H1 (cell line): ENCODE results near the gene IFNL1. TPM values are rescaled to one million over a fixed set of nuclear protein-coding genes. Genes with fewer than 3 reads are reported as not detected.

Source experiments
- CTCF ChIA-PET: fragments of 300-600 bp; sonication (Branson Sonifier 250); formaldehyde crosslinking; loops from one replicate; lab custom pipeline; 2021; ENCODE audit not compliant: partially characterized antibody; lab: Charles Lee
- POLR2A ChIA-PET: fragments of 300-600 bp; sonication (Branson Sonifier 250); formaldehyde crosslinking; loops from one replicate; lab custom pipeline; 2021; ENCODE audit warnings: inconsistent platforms; ENCODE audit not compliant: partially characterized antibody; lab: Charles Lee
- DNase-seq, 2 experiments: peaks; one replicate each; pipeline versions ENCODE4 v3.0.0 to v3.0.0-alpha.2; 2010 to 2022; ENCODE audit warnings: low spot score in 2 of 2, low read depth in 1 of 2, mixed read lengths in 1 of 2
- FAIRE-seq: peaks from 2 replicates; lab custom pipeline; 2011; peaks lifted over from hg19 to GRCh38; lab: Jason Lieb, UNC
- H2AFZ ChIP-seq: 2 replicates; pipeline ENCODE4 v1.8.1; 2012; ENCODE audit warnings: low read length, inconsistent platforms
- H2AK5ac ChIP-seq: 2 replicates; pipeline ENCODE4 v1.6.1; 2013; ENCODE audit warnings: low read depth, low read length
- H2BK120ac ChIP-seq: replicated peaks from 2 replicates; pipeline ENCODE3; 2013; ENCODE audit warnings: low read depth, low read length, inconsistent platforms
- H2BK12ac ChIP-seq: 2 replicates; pipeline ENCODE4 v1.6.1; 2013; ENCODE audit warnings: low read depth, low read length
- H2BK15ac ChIP-seq: 2 replicates; pipeline ENCODE4 v1.6.1; 2013; ENCODE audit warnings: low read length
- H2BK20ac ChIP-seq: 2 replicates; pipeline ENCODE4 v1.6.1; 2013; ENCODE audit warnings: low read length
- H2BK5ac ChIP-seq: 2 replicates; pipeline ENCODE4 v1.6.1; 2013; ENCODE audit warnings: low read depth, low read length
- H3K14ac ChIP-seq: 2 replicates; pipeline ENCODE4 v1.6.1; 2013; ENCODE audit warnings: inconsistent platforms; ENCODE audit not compliant: insufficient read length
- H3K18ac ChIP-seq: 2 replicates; pipeline ENCODE4 v1.6.1; 2013; ENCODE audit warnings: low read length; ENCODE audit errors: extremely low read depth
- H3K23ac ChIP-seq: 2 replicates; pipeline ENCODE4 v1.6.1; 2013; ENCODE audit warnings: inconsistent platforms; ENCODE audit not compliant: insufficient read length
- H3K23me2 ChIP-seq: 2 replicates; pipeline ENCODE4 v1.6.1; 2013; ENCODE audit warnings: low read depth, low read length
- H3K27ac ChIP-seq: 2 replicates; pipeline ENCODE4 v1.6.1; 2011; ENCODE audit warnings: low read depth, low read length, inconsistent platforms
- H3K27me3 ChIP-seq, 4 experiments: replicated peaks in 1 of 4; 1 replicate in 1 of 4; 2 replicates in 3 of 4; pipeline versions ENCODE4 v1.6.1 to v1.8.1; 2011 to 2013; ENCODE audit warnings: low read length in 3 of 4, mild to moderate bottlenecking in 3 of 4, inconsistent platforms in 2 of 4, mixed read lengths in 2 of 4, moderate library complexity in 1 of 4; ENCODE audit not compliant: control insufficient read depth in 3 of 4, insufficient read depth in 3 of 4; ENCODE audit errors: extremely low read depth in 1 of 4
- H3K36me3 ChIP-seq, 4 experiments: 2 replicates each; pipeline versions ENCODE4 v1.6.1 to v1.8.1; 2011 to 2013; ENCODE audit warnings: mild to moderate bottlenecking in 4 of 4, low read length in 3 of 4, moderate library complexity in 2 of 4, control low read depth in 1 of 4, inconsistent platforms in 1 of 4; ENCODE audit not compliant: insufficient read depth in 4 of 4, control insufficient read depth in 2 of 4
- H3K4ac ChIP-seq: replicated peaks from 2 replicates; pipeline ENCODE3; 2013; ENCODE audit warnings: low read length, low read depth, mixed read lengths, inconsistent platforms; ENCODE audit not compliant: insufficient read length
- H3K4me1 ChIP-seq, 4 experiments: replicated peaks in 1 of 4; 1 replicate in 1 of 4; 2 replicates in 3 of 4; pipeline versions ENCODE4 v1.6.1 to v1.8.1; 2011 to 2013; ENCODE audit warnings: low read length in 3 of 4, inconsistent platforms in 2 of 4, mixed read lengths in 1 of 4; ENCODE audit not compliant: insufficient read depth in 4 of 4, control insufficient read depth in 3 of 4
- H3K4me2 ChIP-seq, 2 experiments: 2 replicates each; pipeline versions ENCODE4 v1.6.1 to v1.8.1; 2011 to 2013; ENCODE audit warnings: low read depth in 2 of 2, low read length in 2 of 2, control low read depth in 1 of 2, inconsistent platforms in 1 of 2, mild to moderate bottlenecking in 1 of 2; ENCODE audit not compliant: insufficient read depth in 1 of 2
- H3K4me3 ChIP-seq, 4 experiments: fragments of 200-600, 300-600 bp in 1 of 4; sonication (generic), shearing (Covaris generic), sonication (Bioruptor Twin) in 1 of 4; 2 replicates each; pipeline versions ENCODE4 v1.5.1 to v1.8.1; 2011 to 2016; ENCODE audit warnings: low read length in 4 of 4, low read depth in 3 of 4, control low read depth in 2 of 4, inconsistent platforms in 2 of 4, mild to moderate bottlenecking in 2 of 4, mixed read lengths in 1 of 4, moderate library complexity in 1 of 4; ENCODE audit not compliant: insufficient read depth in 2 of 4; ENCODE audit errors: extremely low read depth in 1 of 4
- H3K56ac ChIP-seq: replicated peaks from 2 replicates; pipeline ENCODE3; 2013; ENCODE audit warnings: low read depth, mild to moderate bottlenecking, mixed read lengths, low read length, inconsistent platforms; ENCODE audit not compliant: insufficient read length
- H3K79me1 ChIP-seq: 2 replicates; pipeline ENCODE4 v1.6.1; 2013; ENCODE audit warnings: low read depth, low read length, control low read depth
- H3K79me2 ChIP-seq, 2 experiments: 2 replicates each; pipeline versions ENCODE4 v1.6.1 to v1.8.1; 2012 to 2013; ENCODE audit warnings: low read length in 2 of 2, mild to moderate bottlenecking in 2 of 2, inconsistent platforms in 1 of 2; ENCODE audit not compliant: insufficient read depth in 2 of 2, control insufficient read depth in 1 of 2
- H3K9ac ChIP-seq, 4 experiments: replicated peaks in 1 of 4; 1 replicate in 1 of 4; 2 replicates in 3 of 4; pipeline versions ENCODE4 v1.6.1 to v1.8.1; 2011 to 2013; ENCODE audit warnings: low read depth in 3 of 4, low read length in 3 of 4, control low read depth in 2 of 4, mild to moderate bottlenecking in 2 of 4, moderate library complexity in 2 of 4, inconsistent platforms in 1 of 4; ENCODE audit errors: extremely low read depth in 1 of 4
- H3K9me3 ChIP-seq, 2 experiments: 2 replicates each; pipeline versions ENCODE4 v1.6.1 to v1.8.1; 2012 to 2013; ENCODE audit warnings: mild to moderate bottlenecking in 2 of 2, moderate library complexity in 2 of 2, control low read depth in 1 of 2, inconsistent platforms in 1 of 2, low read depth in 1 of 2, low read length in 1 of 2, mixed read lengths in 1 of 2; ENCODE audit not compliant: insufficient read depth in 2 of 2
- H4K20me1 ChIP-seq, 2 experiments: replicated peaks in 1 of 2; 2 replicates each; pipeline versions ENCODE3 to v1.8.1; 2011 to 2013; ENCODE audit warnings: inconsistent platforms in 2 of 2, low read length in 2 of 2, mild to moderate bottlenecking in 1 of 2; ENCODE audit not compliant: insufficient read depth in 2 of 2, control insufficient read depth in 1 of 2
- H4K5ac ChIP-seq: 2 replicates; pipeline ENCODE4 v1.6.1; 2013; ENCODE audit warnings: low read length, low read depth, mixed read lengths, inconsistent platforms; ENCODE audit not compliant: insufficient read length
- H4K8ac ChIP-seq: 2 replicates; pipeline ENCODE4 v1.8.0; 2013; ENCODE audit warnings: mild to moderate bottlenecking, moderate library complexity, low read length, inconsistent platforms; ENCODE audit not compliant: insufficient read depth; ENCODE audit errors: extremely low read depth
- H4K91ac ChIP-seq: replicated peaks from 2 replicates; pipeline ENCODE3; 2013; ENCODE audit warnings: low read length, mixed read lengths, inconsistent platforms; ENCODE audit not compliant: insufficient read length
- BACH1 ChIP-seq: IDR thresholded peaks from 2 replicates; pipeline ENCODE4 v1.6.1; 2012; ENCODE audit warnings: low read length, improper control_type of control experiment
- SP1 ChIP-seq: IDR thresholded peaks from 2 replicates; pipeline ENCODE4 v1.6.1; 2011; ENCODE audit warnings: low read depth, low read length
- WGBS, 2 experiments: shearing (Covaris generic) in 1 of 2; methylation state at CpG; one replicate each; pipeline versions ENCODE4 v1.1.6 to v1.1.7; 2013 to 2015; ENCODE audit warnings: low lambda C conversion rate in 2 of 2, mixed read lengths in 2 of 2, inconsistent platforms in 1 of 2, low coverage in 1 of 2, missing lambda C conversion rate in 1 of 2; ENCODE audit not compliant: insufficient replicate concordance in 2 of 2, insufficient coverage in 1 of 2, insufficient read length in 1 of 2; ENCODE audit errors: extremely low coverage in 1 of 2, missing lambda C conversion rate in 1 of 2; 5-methylcytosine and 5-hydroxymethylcytosine counted together
- polyA plus RNA-seq, 7 experiments: library from polyadenylated mRNA; depleted of rRNA in 3 of 7; stranded (reverse) in 5 of 7; unstranded in 2 of 7; fragments of >200 nt in 5 of 7; fragments of 200-250 nt in 2 of 7; gene quantifications; 1 replicate in 5 of 7; 2 replicates in 1 of 7; 4 replicates in 1 of 7; pipeline versions ENCODE4 v1.2.1 to v1.2.3, GENCODE V29; 2011 to 2013; ENCODE audit warnings: missing spikeins in 2 of 7, mixed read lengths in 2 of 7
- total RNA-seq: library from RNA; stranded (reverse); fragmentation: NEBNext Ultra II Directional; extraction: Animal tissue kit (Norgen Biotek cat#: 25700); gene quantifications from 2 replicates; pipeline ENCODE4 v1.2.1, GENCODE V29; 2021

IFNL1 gene
- total and polyA plus RNA-seq, 2 of the 8 experiments (the other 6 are each of a cell fraction or from before 2014, with no cell fraction given), result not detected

GRCh38 chr19:39308531-39309304 is 12.5 kb downstream of the IFNL1 start:
- TF ChIP-seq SP1, result peak; percentile 45; the same call in 1 of the 2 replicates
- TF ChIP-seq BACH1, result no peak
- H3K27ac ChIP-seq, result no peak overlapping the region
- peaks cover 0 to under 1% (median 0%) of the 10 kb centered on the region in 4 experiments; a peak in 2 of 8 replicates for H3K36me3 ChIP-seq
- no peak overlapping the region for H3K56ac ChIP-seq
- DNase-seq (peak; percentile 70 to 85), FAIRE-seq (peak; percentile 92)
- peaks cover 1 to 12% (median 10%) of the 10 kb centered on the region in 4 experiments; a peak in 6 of 7 replicates for H3K4me1 ChIP-seq
- H2AK5ac ChIP-seq, result no peak overlapping the region
- no peak overlapping the region for H3K9ac ChIP-seq
- no peak overlapping the region for H3K23ac ChIP-seq
- 0 out of 2 replicates have a peak overlapping the region, but pooled peaks have one; percentile 28 for H2BK5ac ChIP-seq
- H4K20me1 ChIP-seq, result no peaks in the 10 kb centered on the region
- H4K91ac ChIP-seq, result no peak overlapping the region
- peaks cover 12% of the 10 kb centered on the region; the same call in 1 of the 2 replicates for H3K23me2 ChIP-seq
- peak overlapping the region; percentile 4; the same call in 1 of the 2 replicates for H2BK12ac ChIP-seq
- H2BK20ac ChIP-seq, result no peak overlapping the region
- peaks cover 0 to 29% (median 9%) of the 10 kb centered on the region in 4 experiments; a peak in 4 of 7 replicates for H3K27me3 ChIP-seq
- no peak overlapping the region for H2BK120ac ChIP-seq
- CTCF ChIA-PET, result interaction anchor here (0.6 to 2.2 kb wide), 4 partner anchors 12 to 40 kb away, joined by 3 to 7 read pairs (median 4); partner anchors contain the start of gene IFNL1
- H3K4ac ChIP-seq, result no peak overlapping the region
- no peaks in the 10 kb centered on the region for H3K79me1 ChIP-seq
- no peak overlapping the region for H3K18ac ChIP-seq
- H4K5ac ChIP-seq, result no peak overlapping the region
- H3K79me2 ChIP-seq, result no peaks in the 10 kb centered on the region
- no peak overlapping the region for H2BK15ac ChIP-seq
- H3K9me3 ChIP-seq, result no peaks in the 10 kb centered on the region
- POLR2A ChIA-PET, result no interaction called here
- 39% methylated on average over 18 of the region's 18 CpGs; no CpG with 5 or more reads in 1 of the 2 experiments for WGBS, 2 experiments
- no peak overlapping the region for H3K14ac ChIP-seq
- H4K8ac ChIP-seq, result 0 out of 2 replicates have a peak overlapping the region, but pooled peaks have one; percentile 88
- peak overlapping the region; percentile 40 to 75 (median 64) for H3K4me3 ChIP-seq
- no peak overlapping the region for H2AFZ ChIP-seq
- H3K4me2 ChIP-seq, result peak overlapping the region; percentile 57 to 87
